SU-DHL-6 (cell line): ENCODE results near the gene DUSP16.

Experiments used
- H2AFZ ChIP-seq: fragments of 200-600 bp; sonication (generic); 2 replicates; pipeline ENCODE4 v1.6.1; 2014; ENCODE audit warnings: low read depth, mild to moderate bottlenecking, moderate library complexity, mixed read lengths, antibody characterized with exemption, low read length; ENCODE audit not compliant: severe bottlenecking
- H3F3A ChIP-seq: fragments of 200-600 bp; shearing (Covaris generic); 2 replicates; pipeline ENCODE4 v1.6.0; 2016; ENCODE audit warnings: antibody characterized with exemption, mild to moderate bottlenecking; ENCODE audit not compliant: insufficient read depth
- H3K27ac ChIP-seq: fragments of 200-600 bp; sonication (generic); 2 replicates; pipeline ENCODE4 v1.5.1; 2016; ENCODE audit warnings: low read depth, mild to moderate bottlenecking, low read length, moderate library complexity, mixed read lengths
- H3K27me3 ChIP-seq: fragments of 200-600 bp; sonication (generic), shearing (Covaris generic); 2 replicates; pipeline ENCODE4 v1.6.0; 2014; ENCODE audit warnings: mild to moderate bottlenecking, low read length
- H3K36me3 ChIP-seq: fragments of 200-600 bp; sonication (generic); 2 replicates; pipeline ENCODE4 v1.6.1; 2014; ENCODE audit warnings: mild to moderate bottlenecking, low read length, mixed read lengths
- H3K4me2 ChIP-seq: fragments of 300-600, 200-600 bp; shearing (Covaris generic), sonication (generic); 2 replicates; pipeline ENCODE4 v1.6.0; 2014; ENCODE audit warnings: low read length, low read depth, mild to moderate bottlenecking; ENCODE audit not compliant: poor library complexity, severe bottlenecking
- H3K4me3 ChIP-seq: fragments of 200-600 bp; sonication (generic); 2 replicates; pipeline ENCODE4 v1.5.1; 2014; ENCODE audit warnings: antibody characterized with exemption, low read length, mild to moderate bottlenecking, mixed read lengths; ENCODE audit not compliant: insufficient read depth, poor library complexity, severe bottlenecking
- H3K79me2 ChIP-seq: fragments of 200-600 bp; sonication (generic); 2 replicates; pipeline ENCODE4 v1.6.1; 2014; ENCODE audit warnings: mild to moderate bottlenecking, low read length, moderate library complexity; ENCODE audit not compliant: insufficient read depth
- H3K9ac ChIP-seq: fragments of 200-600 bp; sonication (generic); 2 replicates; pipeline ENCODE4 v1.7.0; 2014; ENCODE audit warnings: mild to moderate bottlenecking, low read length
- H3K9me2 ChIP-seq: fragments of 200-600 bp; sonication (generic); replicated peaks from 2 replicates; pipeline ENCODE4 v1.6.1; 2014; ENCODE audit warnings: low read length; ENCODE audit not compliant: insufficient read depth
- H3K9me3 ChIP-seq: fragments of 200-600 bp; sonication (generic); 2 replicates; pipeline ENCODE4 v1.6.1; 2014; ENCODE audit warnings: low read length, mixed read lengths; ENCODE audit not compliant: insufficient read depth
- H4K20me1 ChIP-seq: fragments of 200-600 bp; sonication (generic); 2 replicates; pipeline ENCODE4 v1.6.1; 2014; ENCODE audit warnings: low read depth, mild to moderate bottlenecking, antibody characterized with exemption, low read length, moderate library complexity, mixed read lengths
- CTCF ChIP-seq: fragments of 200-600 bp; sonication (generic); IDR thresholded peaks from one replicate; pipeline ENCODE4 v1.5.1; 2017; ENCODE audit warnings: antibody characterized with exemption, mild to moderate bottlenecking, low read length, moderate library complexity; ENCODE audit not compliant: insufficient read depth, poor library complexity, severe bottlenecking
- EZH2phosphoT487 ChIP-seq: fragments of 200-600 bp; sonication (generic), shearing (Covaris generic); conservative IDR thresholded peaks from 2 replicates; pipeline ENCODE4 v1.6.1; 2018; ENCODE audit warnings: mild to moderate bottlenecking, antibody characterized with exemption, low read length, moderate library complexity, mixed read lengths

DUSP16 gene

GRCh38 chr12:12549426-12549825, 13.2 kb downstream of the DUSP16 start:
- H2AFZ ChIP-seq: no peak overlapping the region
- no peaks in the 10 kb centered on the region for H3K36me3 ChIP-seq
- no peaks in the 10 kb centered on the region for H3F3A ChIP-seq
- no peak overlapping the region for H3K4me2 ChIP-seq
- H3K4me3 ChIP-seq: no peak overlapping the region
- H3K9me2 ChIP-seq: no peaks in the 10 kb centered on the region
- no peaks in the 10 kb centered on the region for H4K20me1 ChIP-seq
- H3K9me3 ChIP-seq: no peaks in the 10 kb centered on the region
- H3K27ac ChIP-seq: no peak overlapping the region
- H3K79me2 ChIP-seq: no peaks in the 10 kb centered on the region
- H3K27me3 ChIP-seq: no peaks in the 10 kb centered on the region
- no peak overlapping the region for H3K9ac ChIP-seq
- TF ChIP-seq EZH2phosphoT487: no peak
- TF ChIP-seq CTCF: no peak

GRCh38 chr12:12548713-12549112, 13.9 kb downstream of the DUSP16 start:
- H3K79me2 ChIP-seq: no peaks in the 10 kb centered on the region
- H3K27ac ChIP-seq: no peak overlapping the region
- H4K20me1 ChIP-seq: no peaks in the 10 kb centered on the region
- no peaks in the 10 kb centered on the region for H3K36me3 ChIP-seq
- H3F3A ChIP-seq: no peaks in the 10 kb centered on the region
- no peak for TF ChIP-seq EZH2phosphoT487
- no peak for TF ChIP-seq CTCF
- H3K27me3 ChIP-seq: no peaks in the 10 kb centered on the region
- no peaks in the 10 kb centered on the region for H3K9me3 ChIP-seq
- H3K4me2 ChIP-seq: no peak overlapping the region
- H3K9ac ChIP-seq: no peak overlapping the region
- no peaks in the 10 kb centered on the region for H3K9me2 ChIP-seq
- H3K4me3 ChIP-seq: no peak overlapping the region
- no peak overlapping the region for H2AFZ ChIP-seq

- Histone ChIP-seq H3K9me3 (no peaks in the 10 kb centered on the region), H4K20me1 (no peaks in the 10 kb centered on the region), H3K4me3 (no peak overlapping the region), H3K4me2 (no peak overlapping the region), H3F3A (no peaks in the 10 kb centered on the region), H3K9me2 (no peaks in the 10 kb centered on the region), H3K36me3 (no peaks in the 10 kb centered on the region), H3K27me3 (no peaks in the 10 kb centered on the region), H3K79me2 (no peaks in the 10 kb centered on the region), H3K9ac (no peak overlapping the region), H3K27ac (no peak overlapping the region), H2AFZ (no peak overlapping the region)
- no peak for TF ChIP-seq CTCF
These were observed 16.3 kb downstream of the DUSP16 start for GRCh38 chr12:12546314-12546772.
